Measurements from ENCODE around the gene RPTOR.

The RPTOR gene

GRCh38 chr17:80653856-80654255 lies 109.2 kb downstream of the RPTOR start:
- Histone ChIP-seq H3K27ac (ENCODE audit: low read length) (no peak overlapping the region), H3K4me3 (ENCODE audit: low read length) (no peak overlapping the region), H3K27me3 (ENCODE audit: control insufficient read depth, insufficient read depth, low read length) (no peaks in the 10 kb centered on the region), H3K4me1 (ENCODE audit: control insufficient read depth, insufficient read depth, low read length) (peaks cover 6% of the 10 kb centered on the region), H3K36me3 (ENCODE audit: control insufficient read depth, insufficient read depth, low read length) (no peaks in the 10 kb centered on the region), H3K9me3 (ENCODE audit: control insufficient read depth, insufficient read depth, low read length) (no peaks in the 10 kb centered on the region; the same call in 1 of the 2 replicates)
- no CpG with 5 or more reads among the region's 6 CpGs for WGBS (ENCODE audit: insufficient coverage, insufficient read length)
- no peak for DNase-seq (ENCODE audit: low read depth, low spot score)

- DNase-seq (ENCODE audit: low read depth, low spot score): no peak
- no peaks in the 10 kb centered on the region for H3K36me3 ChIP-seq (ENCODE audit: control insufficient read depth, insufficient read depth, low read length)
- WGBS (ENCODE audit: insufficient coverage, insufficient read length): no CpG with 5 or more reads among the region's 7 CpGs
- no peak overlapping the region for H3K4me3 ChIP-seq (ENCODE audit: low read length)
- no peak overlapping the region for H3K27ac ChIP-seq (ENCODE audit: low read length)
- no peaks in the 10 kb centered on the region for H3K4me1 ChIP-seq (ENCODE audit: control insufficient read depth, insufficient read depth, low read length)
- H3K9me3 ChIP-seq (ENCODE audit: control insufficient read depth, insufficient read depth, low read length): no peaks in the 10 kb centered on the region
- no peaks in the 10 kb centered on the region for H3K27me3 ChIP-seq (ENCODE audit: control insufficient read depth, insufficient read depth, low read length)
These were observed 111.0 kb downstream of the RPTOR start for GRCh38 chr17:80655608-80656007.

- WGBS (ENCODE audit: insufficient coverage, insufficient read length): no CpG with 5 or more reads among the region's 8 CpGs
- Histone ChIP-seq H3K27ac (ENCODE audit: low read length) (no peak overlapping the region), H3K36me3 (ENCODE audit: control insufficient read depth, insufficient read depth, low read length) (no peaks in the 10 kb centered on the region), H3K4me1 (ENCODE audit: control insufficient read depth, insufficient read depth, low read length) (no peaks in the 10 kb centered on the region), H3K9me3 (ENCODE audit: control insufficient read depth, insufficient read depth, low read length) (no peaks in the 10 kb centered on the region), H3K27me3 (ENCODE audit: control insufficient read depth, insufficient read depth, low read length) (no peaks in the 10 kb centered on the region), H3K4me3 (ENCODE audit: low read length) (no peak overlapping the region)
- DNase-seq (ENCODE audit: low read depth, low spot score): no peak
These were observed 112.0 kb downstream of the RPTOR start for GRCh38 chr17:80656590-80656989.

- Histone ChIP-seq H3K36me3 (ENCODE audit: control insufficient read depth, insufficient read depth, low read length) (no peaks in the 10 kb centered on the region), H3K4me3 (ENCODE audit: low read length) (no peak overlapping the region), H3K27me3 (ENCODE audit: control insufficient read depth, insufficient read depth, low read length) (no peaks in the 10 kb centered on the region), H3K27ac (ENCODE audit: low read length) (no peak overlapping the region), H3K4me1 (ENCODE audit: control insufficient read depth, insufficient read depth, low read length) (no peaks in the 10 kb centered on the region), H3K9me3 (ENCODE audit: control insufficient read depth, insufficient read depth, low read length) (no peaks in the 10 kb centered on the region)
- no CpG with 5 or more reads among the region's 1 CpG for WGBS (ENCODE audit: insufficient coverage, insufficient read length)
- DNase-seq (ENCODE audit: low read depth, low spot score): no peak
These were observed 112.9 kb downstream of the RPTOR start for GRCh38 chr17:80657561-80657960.

- Histone ChIP-seq H3K4me1 (ENCODE audit: control insufficient read depth, insufficient read depth, low read length) (0 out of 2 replicates have a peak, but pooled peaks cover 1% of the 10 kb centered on the region), H3K27me3 (ENCODE audit: control insufficient read depth, insufficient read depth, low read length) (no peaks in the 10 kb centered on the region), H3K36me3 (ENCODE audit: control insufficient read depth, insufficient read depth, low read length) (no peaks in the 10 kb centered on the region), H3K9me3 (ENCODE audit: control insufficient read depth, insufficient read depth, low read length) (no peaks in the 10 kb centered on the region), H3K4me3 (ENCODE audit: low read length) (no peak overlapping the region), H3K27ac (ENCODE audit: low read length) (no peak overlapping the region)
- no peak for DNase-seq (ENCODE audit: low read depth, low spot score)
- WGBS (ENCODE audit: insufficient coverage, insufficient read length): no CpG with 5 or more reads among the region's 8 CpGs
These were observed 114.2 kb downstream of the RPTOR start for GRCh38 chr17:80658821-80659220.

GRCh38 chr17:80659651-80660050 lies 115.0 kb downstream of the RPTOR start:
- H3K9me3 ChIP-seq (ENCODE audit: control insufficient read depth, insufficient read depth, low read length): no peaks in the 10 kb centered on the region
- no peak for DNase-seq (ENCODE audit: low read depth, low spot score)
- no CpG with 5 or more reads among the region's 12 CpGs for WGBS (ENCODE audit: insufficient coverage, insufficient read length)
- peaks cover 4% of the 10 kb centered on the region; the same call in 1 of the 2 replicates for H3K4me1 ChIP-seq (ENCODE audit: control insufficient read depth, insufficient read depth, low read length)
- H3K27ac ChIP-seq (ENCODE audit: low read length): no peak overlapping the region
- H3K27me3 ChIP-seq (ENCODE audit: control insufficient read depth, insufficient read depth, low read length): no peaks in the 10 kb centered on the region
- H3K4me3 ChIP-seq (ENCODE audit: low read length): no peak overlapping the region
- no peaks in the 10 kb centered on the region for H3K36me3 ChIP-seq (ENCODE audit: control insufficient read depth, insufficient read depth, low read length)

GRCh38 chr17:80660527-80661198 lies 116.0 kb downstream of the RPTOR start:
- no peaks in the 10 kb centered on the region for H3K27me3 ChIP-seq (ENCODE audit: control insufficient read depth, insufficient read depth, low read length)
- peaks cover 4% of the 10 kb centered on the region; the same call in 1 of the 2 replicates for H3K4me1 ChIP-seq (ENCODE audit: control insufficient read depth, insufficient read depth, low read length)
- H3K27ac ChIP-seq (ENCODE audit: low read length): no peak overlapping the region
- DNase-seq (ENCODE audit: low read depth, low spot score): no peak
- no peaks in the 10 kb centered on the region for H3K9me3 ChIP-seq (ENCODE audit: control insufficient read depth, insufficient read depth, low read length)
- H3K36me3 ChIP-seq (ENCODE audit: control insufficient read depth, insufficient read depth, low read length): no peaks in the 10 kb centered on the region
- WGBS (ENCODE audit: insufficient coverage, insufficient read length): no CpG with 5 or more reads among the region's 13 CpGs
- no peak overlapping the region for H3K4me3 ChIP-seq (ENCODE audit: low read length)

- no peaks in the 10 kb centered on the region for H3K9me3 ChIP-seq (ENCODE audit: control insufficient read depth, insufficient read depth, low read length)
- WGBS (ENCODE audit: insufficient coverage, insufficient read length): no CpG with 5 or more reads among the region's 6 CpGs
- no peak for DNase-seq (ENCODE audit: low read depth, low spot score)
- no peaks in the 10 kb centered on the region for H3K27me3 ChIP-seq (ENCODE audit: control insufficient read depth, insufficient read depth, low read length)
- no peak overlapping the region for H3K27ac ChIP-seq (ENCODE audit: low read length)
- no peak overlapping the region for H3K4me3 ChIP-seq (ENCODE audit: low read length)
- H3K36me3 ChIP-seq (ENCODE audit: control insufficient read depth, insufficient read depth, low read length): no peaks in the 10 kb centered on the region
- H3K4me1 ChIP-seq (ENCODE audit: control insufficient read depth, insufficient read depth, low read length): peaks cover 4% of the 10 kb centered on the region; the same call in 1 of the 2 replicates
These were observed 117.9 kb downstream of the RPTOR start for GRCh38 chr17:80662557-80662956.

- no peaks in the 10 kb centered on the region for H3K9me3 ChIP-seq (ENCODE audit: control insufficient read depth, insufficient read depth, low read length)
- H3K4me1 ChIP-seq (ENCODE audit: control insufficient read depth, insufficient read depth, low read length): peaks cover 4% of the 10 kb centered on the region; the same call in 1 of the 2 replicates
- no CpG with 5 or more reads among the region's 11 CpGs for WGBS (ENCODE audit: insufficient coverage, insufficient read length)
- DNase-seq (ENCODE audit: low read depth, low spot score): no peak
- no peak overlapping the region for H3K27ac ChIP-seq (ENCODE audit: low read length)
- no peaks in the 10 kb centered on the region for H3K36me3 ChIP-seq (ENCODE audit: control insufficient read depth, insufficient read depth, low read length)
- no peaks in the 10 kb centered on the region for H3K27me3 ChIP-seq (ENCODE audit: control insufficient read depth, insufficient read depth, low read length)
- no peak overlapping the region for H3K4me3 ChIP-seq (ENCODE audit: low read length)
These were observed 119.2 kb downstream of the RPTOR start for GRCh38 chr17:80663781-80664206.

- no peak overlapping the region for H3K27ac ChIP-seq (ENCODE audit: low read length)
- no peak overlapping the region for H3K4me3 ChIP-seq (ENCODE audit: low read length)
- H3K9me3 ChIP-seq (ENCODE audit: control insufficient read depth, insufficient read depth, low read length): no peaks in the 10 kb centered on the region
- peaks cover 4% of the 10 kb centered on the region; the same call in 1 of the 2 replicates for H3K4me1 ChIP-seq (ENCODE audit: control insufficient read depth, insufficient read depth, low read length)
- no peak for DNase-seq (ENCODE audit: low read depth, low spot score)
- H3K27me3 ChIP-seq (ENCODE audit: control insufficient read depth, insufficient read depth, low read length): no peaks in the 10 kb centered on the region
- WGBS (ENCODE audit: insufficient coverage, insufficient read length): no CpG with 5 or more reads among the region's 7 CpGs
- H3K36me3 ChIP-seq (ENCODE audit: control insufficient read depth, insufficient read depth, low read length): no peaks in the 10 kb centered on the region
These were observed 119.7 kb downstream of the RPTOR start for GRCh38 chr17:80664217-80664790.

- H3K36me3 ChIP-seq (ENCODE audit: control insufficient read depth, insufficient read depth, low read length): no peaks in the 10 kb centered on the region
- H3K4me3 ChIP-seq (ENCODE audit: low read length): no peak overlapping the region
- H3K4me1 ChIP-seq (ENCODE audit: control insufficient read depth, insufficient read depth, low read length): peaks cover 4% of the 10 kb centered on the region; the same call in 1 of the 2 replicates
- no peaks in the 10 kb centered on the region for H3K9me3 ChIP-seq (ENCODE audit: control insufficient read depth, insufficient read depth, low read length)
- H3K27ac ChIP-seq (ENCODE audit: low read length): no peak overlapping the region
- no peak for DNase-seq (ENCODE audit: low read depth, low spot score)
- H3K27me3 ChIP-seq (ENCODE audit: control insufficient read depth, insufficient read depth, low read length): no peaks in the 10 kb centered on the region
- WGBS (ENCODE audit: insufficient coverage, insufficient read length): no CpG with 5 or more reads among the region's 11 CpGs
These were observed 121.2 kb downstream of the RPTOR start for GRCh38 chr17:80665792-80666191.
